Measurements from ENCODE around the gene CENPU. TPM values are rescaled to one million over a fixed set of nuclear protein-coding genes. Genes with fewer than 3 reads are reported as not detected.

CENPU gene
- polyA plus RNA-seq, 2 donors, result 19.0 to 23.5 TPM

GRCh38 chr4:184768296-184768695 is 34.4 kb upstream of the CENPU start:
- peaks cover 14 to 23% of the 10 kb centered on the region in 2 donors for H3K36me3 ChIP-seq (ENCODE audit: control insufficient read depth in 2 of 2, insufficient read depth in 2 of 2, low read length in 1 of 2)
- H3K4me1 ChIP-seq (ENCODE audit: control insufficient read depth in 2 of 2, insufficient read depth in 2 of 2, low read length in 1 of 2), result no peaks in the 10 kb centered on the region
- H3K27me3 ChIP-seq (ENCODE audit: control insufficient read depth in 1 of 2, insufficient read depth in 2 of 2, low read length in 2 of 2), result no peaks in the 10 kb centered on the region
- no peak overlapping the region for H3K27ac ChIP-seq (ENCODE audit: low read depth in 2 of 2, low read length in 1 of 2)
- 88 to 91% methylated on average over 5 of the region's 5 CpGs for WGBS, 2 donors
- no peak overlapping the region for H3K4me3 ChIP-seq (ENCODE audit: low read depth in 1 of 2, low read length in 2 of 2)
- H3K9me3 ChIP-seq (ENCODE audit: control insufficient read depth in 2 of 2, insufficient read depth in 1 of 2, low read depth in 1 of 2, low read length in 1 of 2), result no peaks in the 10 kb centered on the region

- Histone ChIP-seq H3K27me3 (ENCODE audit: control insufficient read depth in 1 of 2, insufficient read depth in 2 of 2, low read length in 2 of 2) (no peaks in the 10 kb centered on the region), H3K4me3 (ENCODE audit: low read depth in 1 of 2, low read length in 2 of 2) (no peak overlapping the region), H3K36me3 (ENCODE audit: control insufficient read depth in 2 of 2, insufficient read depth in 2 of 2, low read length in 1 of 2) (peaks cover 22 to 29% of the 10 kb centered on the region in 2 donors), H3K4me1 (ENCODE audit: control insufficient read depth in 2 of 2, insufficient read depth in 2 of 2, low read length in 1 of 2) (no peaks in the 10 kb centered on the region), H3K9me3 (ENCODE audit: control insufficient read depth in 2 of 2, insufficient read depth in 1 of 2, low read depth in 1 of 2, low read length in 1 of 2) (no peaks in the 10 kb centered on the region), H3K27ac (ENCODE audit: low read depth in 2 of 2, low read length in 1 of 2) (no peak overlapping the region)
- 94 to 95% methylated on average over 9 of the region's 9 CpGs for WGBS, 2 donors
Measured at GRCh38 chr4:184766446-184766845, 32.5 kb upstream of the CENPU start.

- no peak overlapping the region for H3K27ac ChIP-seq (ENCODE audit: low read depth in 2 of 2, low read length in 1 of 2)
- H3K36me3 ChIP-seq (ENCODE audit: control insufficient read depth in 2 of 2, insufficient read depth in 2 of 2, low read length in 1 of 2), result peaks cover 23 to 29% of the 10 kb centered on the region in 2 donors
- no peak overlapping the region for H3K4me3 ChIP-seq (ENCODE audit: low read depth in 1 of 2, low read length in 2 of 2)
- H3K4me1 ChIP-seq (ENCODE audit: control insufficient read depth in 2 of 2, insufficient read depth in 2 of 2, low read length in 1 of 2), result no peaks in the 10 kb centered on the region
- WGBS, 2 donors, result 86 to 87% methylated on average over 18 to 21 of the region's 21 CpGs
- H3K9me3 ChIP-seq (ENCODE audit: control insufficient read depth in 2 of 2, insufficient read depth in 1 of 2, low read depth in 1 of 2, low read length in 1 of 2), result no peaks in the 10 kb centered on the region
- no peaks in the 10 kb centered on the region for H3K27me3 ChIP-seq (ENCODE audit: control insufficient read depth in 1 of 2, insufficient read depth in 2 of 2, low read length in 2 of 2)
Measured at GRCh38 chr4:184765473-184766340, 31.8 kb upstream of the CENPU start.

- 94 to 98% methylated on average over 4 of the region's 4 CpGs for WGBS, 2 donors
- H3K36me3 ChIP-seq (ENCODE audit: control insufficient read depth in 2 of 2, insufficient read depth in 2 of 2, low read length in 1 of 2), result peaks cover 29% of the 10 kb centered on the region in 2 donors
- H3K4me3 ChIP-seq (ENCODE audit: low read depth in 1 of 2, low read length in 2 of 2), result no peak overlapping the region
- H3K4me1 ChIP-seq (ENCODE audit: control insufficient read depth in 2 of 2, insufficient read depth in 2 of 2, low read length in 1 of 2), result no peaks in the 10 kb centered on the region
- no peaks in the 10 kb centered on the region for H3K9me3 ChIP-seq (ENCODE audit: control insufficient read depth in 2 of 2, insufficient read depth in 1 of 2, low read depth in 1 of 2, low read length in 1 of 2)
- no peaks in the 10 kb centered on the region for H3K27me3 ChIP-seq (ENCODE audit: control insufficient read depth in 1 of 2, insufficient read depth in 2 of 2, low read length in 2 of 2)
- no peak overlapping the region for H3K27ac ChIP-seq (ENCODE audit: low read depth in 2 of 2, low read length in 1 of 2)
Measured at GRCh38 chr4:184764601-184765000, 30.7 kb upstream of the CENPU start.

- Histone ChIP-seq H3K4me1 (ENCODE audit: control insufficient read depth in 2 of 2, insufficient read depth in 2 of 2, low read length in 1 of 2) (no peaks in the 10 kb centered on the region), H3K9me3 (ENCODE audit: control insufficient read depth in 2 of 2, insufficient read depth in 1 of 2, low read depth in 1 of 2, low read length in 1 of 2) (no peaks in the 10 kb centered on the region), H3K27me3 (ENCODE audit: control insufficient read depth in 1 of 2, insufficient read depth in 2 of 2, low read length in 2 of 2) (no peaks in the 10 kb centered on the region), H3K4me3 (ENCODE audit: low read depth in 1 of 2, low read length in 2 of 2) (no peak overlapping the region), H3K27ac (ENCODE audit: low read depth in 2 of 2, low read length in 1 of 2) (no peak overlapping the region), H3K36me3 (ENCODE audit: control insufficient read depth in 2 of 2, insufficient read depth in 2 of 2, low read length in 1 of 2) (peaks cover 26 to 29% of the 10 kb centered on the region in 2 donors)
- WGBS, 2 donors, result 86 to 89% methylated on average over 14 of the region's 14 CpGs
Measured at GRCh38 chr4:184763150-184763780, 29.4 kb upstream of the CENPU start.

GRCh38 chr4:184762100-184762499 is 28.2 kb upstream of the CENPU start:
- no peak overlapping the region for H3K4me3 ChIP-seq (ENCODE audit: low read depth in 1 of 2, low read length in 2 of 2)
- no peaks in the 10 kb centered on the region for H3K4me1 ChIP-seq (ENCODE audit: control insufficient read depth in 2 of 2, insufficient read depth in 2 of 2, low read length in 1 of 2)
- H3K27me3 ChIP-seq (ENCODE audit: control insufficient read depth in 1 of 2, insufficient read depth in 2 of 2, low read length in 2 of 2), result no peaks in the 10 kb centered on the region
- peaks cover 21 to 22% of the 10 kb centered on the region in 2 donors for H3K36me3 ChIP-seq (ENCODE audit: control insufficient read depth in 2 of 2, insufficient read depth in 2 of 2, low read length in 1 of 2)
- WGBS, 2 donors, result 77 to 83% methylated on average over 5 of the region's 5 CpGs
- no peak overlapping the region for H3K27ac ChIP-seq (ENCODE audit: low read depth in 2 of 2, low read length in 1 of 2)
- H3K9me3 ChIP-seq (ENCODE audit: control insufficient read depth in 2 of 2, insufficient read depth in 1 of 2, low read depth in 1 of 2, low read length in 1 of 2), result no peaks in the 10 kb centered on the region

GRCh38 chr4:184760681-184761080 is 26.8 kb upstream of the CENPU start:
- peaks cover 7 to 16% of the 10 kb centered on the region in 2 donors for H3K36me3 ChIP-seq (ENCODE audit: control insufficient read depth in 2 of 2, insufficient read depth in 2 of 2, low read length in 1 of 2)
- H3K9me3 ChIP-seq (ENCODE audit: control insufficient read depth in 2 of 2, insufficient read depth in 1 of 2, low read depth in 1 of 2, low read length in 1 of 2), result no peaks in the 10 kb centered on the region
- no peak overlapping the region for H3K27ac ChIP-seq (ENCODE audit: low read depth in 2 of 2, low read length in 1 of 2)
- H3K27me3 ChIP-seq (ENCODE audit: control insufficient read depth in 1 of 2, insufficient read depth in 2 of 2, low read length in 2 of 2), result no peaks in the 10 kb centered on the region
- 92 to 94% methylated on average over 5 of the region's 5 CpGs for WGBS, 2 donors
- H3K4me1 ChIP-seq (ENCODE audit: control insufficient read depth in 2 of 2, insufficient read depth in 2 of 2, low read length in 1 of 2), result no peaks in the 10 kb centered on the region
- no peak overlapping the region for H3K4me3 ChIP-seq (ENCODE audit: low read depth in 1 of 2, low read length in 2 of 2)

GRCh38 chr4:184757810-184758209 is 23.9 kb upstream of the CENPU start:
- no peaks in the 10 kb centered on the region for H3K4me1 ChIP-seq (ENCODE audit: control insufficient read depth in 2 of 2, insufficient read depth in 2 of 2, low read length in 1 of 2)
- 45 to 51% methylated on average over 2 of the region's 2 CpGs for WGBS, 2 donors
- H3K27me3 ChIP-seq (ENCODE audit: control insufficient read depth in 1 of 2, insufficient read depth in 2 of 2, low read length in 2 of 2), result no peaks in the 10 kb centered on the region
- no peaks in the 10 kb centered on the region for H3K9me3 ChIP-seq (ENCODE audit: control insufficient read depth in 2 of 2, insufficient read depth in 1 of 2, low read depth in 1 of 2, low read length in 1 of 2)
- H3K36me3 ChIP-seq (ENCODE audit: control insufficient read depth in 2 of 2, insufficient read depth in 2 of 2, low read length in 1 of 2), result peaks cover 4 to 13% of the 10 kb centered on the region in 2 donors
- no peak overlapping the region for H3K4me3 ChIP-seq (ENCODE audit: low read depth in 1 of 2, low read length in 2 of 2)
- no peak overlapping the region for H3K27ac ChIP-seq (ENCODE audit: low read depth in 2 of 2, low read length in 1 of 2)

- Histone ChIP-seq H3K27me3 (ENCODE audit: control insufficient read depth in 1 of 2, insufficient read depth in 2 of 2, low read length in 2 of 2) (no peaks in the 10 kb centered on the region), H3K27ac (ENCODE audit: low read depth in 2 of 2, low read length in 1 of 2) (no peak overlapping the region), H3K9me3 (ENCODE audit: control insufficient read depth in 2 of 2, insufficient read depth in 1 of 2, low read depth in 1 of 2, low read length in 1 of 2) (no peaks in the 10 kb centered on the region), H3K36me3 (ENCODE audit: control insufficient read depth in 2 of 2, insufficient read depth in 2 of 2, low read length in 1 of 2) (peaks cover 0 to 8% of the 10 kb centered on the region in 2 donors), H3K4me3 (ENCODE audit: low read depth in 1 of 2, low read length in 2 of 2) (no peak overlapping the region), H3K4me1 (ENCODE audit: control insufficient read depth in 2 of 2, insufficient read depth in 2 of 2, low read length in 1 of 2) (no peaks in the 10 kb centered on the region)
- 79 to 81% methylated on average over 6 of the region's 6 CpGs for WGBS, 2 donors
Measured at GRCh38 chr4:184756399-184756798, 22.5 kb upstream of the CENPU start.

Data from esophagus (tissue), 2 donors.